Activated CD8-positive, alpha-beta memory T cell treated with anti-CD3 and anti-CD28 coated beads for 36 hours (primary cell): ENCODE data around the gene BPGM. TPM values are rescaled to one million over a fixed set of nuclear protein-coding genes. Genes with fewer than 3 reads are reported as not detected.

Source experiments
- total RNA-seq, 2 experiments: library from RNA; stranded (reverse); gene quantifications; one replicate each; pipeline ENCODE4 v1.2.3, GENCODE V29; 2021

The BPGM gene
- total RNA-seq, 2 experiments from 2014 or later, result 18.3 TPM

Other genes with a start within 250 kb of the BPGM start
- gene AKR1B1, start 187.8 kb upstream of the BPGM start, total RNA-seq, result 100 to 1,000 TPM; 122 TPM
- not detected for gene AKR1B10, start 119.3 kb upstream of the BPGM start, total RNA-seq
- gene AKR1B15, start 97.7 kb upstream of the BPGM start, total RNA-seq, result not detected
- 1 to 10 TPM; 1.7 to 2.1 TPM for gene CALD1, start 132.8 kb downstream of the BPGM start, total RNA-seq